ENCODE measurements around the gene SERTAD2. TPM values are rescaled to one million over a fixed set of nuclear protein-coding genes. Genes with fewer than 3 reads are reported as not detected.

The SERTAD2 gene
- total RNA-seq, 1 donor from 2014 or later, result 20.7 TPM

DNA sequence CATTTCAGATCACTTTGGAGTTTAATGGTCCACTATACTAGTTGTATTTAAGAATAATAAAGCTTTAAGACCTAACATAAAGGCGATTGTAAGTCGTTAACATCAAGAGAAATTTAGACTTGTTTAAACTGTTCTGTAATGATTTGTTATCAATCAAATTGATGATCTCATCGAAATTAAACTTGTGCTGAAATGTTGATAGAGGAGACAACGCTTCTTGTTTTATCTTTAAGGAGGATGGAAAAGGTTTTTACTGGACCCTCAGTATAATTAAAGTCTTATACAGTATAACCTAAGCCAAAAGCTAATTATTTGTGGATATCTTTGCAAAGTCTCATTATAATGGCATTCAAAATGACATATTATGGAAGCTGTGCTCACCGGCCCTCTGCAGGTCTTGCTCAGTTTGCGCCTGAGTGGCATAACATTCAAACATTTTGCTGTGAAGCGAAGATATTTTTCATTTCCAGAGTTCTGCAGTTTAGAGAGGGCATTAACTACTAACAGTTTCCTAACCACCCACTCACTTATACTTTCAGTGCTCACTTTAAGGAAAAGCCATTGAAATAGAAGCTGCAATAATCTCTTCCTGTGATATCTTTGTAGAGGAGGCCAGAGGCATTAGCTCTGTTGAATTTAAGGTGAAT, 1.4 kb upstream of the SERTAD2 start:
- Histone ChIP-seq H3K4me3 (peak overlapping the region; percentile 88), H3K27ac (peak overlapping the region; percentile 98), H3K27me3 (no peaks in the 10 kb centered on the region), H3K36me3 (no peaks in the 10 kb centered on the region), H3K4me1 (peaks cover 32% of the 10 kb centered on the region), H3K9me3 (no peaks in the 10 kb centered on the region)
- no peak for DNase-seq
- ATAC-seq, result no peak
- TF ChIP-seq, protein P1, sequence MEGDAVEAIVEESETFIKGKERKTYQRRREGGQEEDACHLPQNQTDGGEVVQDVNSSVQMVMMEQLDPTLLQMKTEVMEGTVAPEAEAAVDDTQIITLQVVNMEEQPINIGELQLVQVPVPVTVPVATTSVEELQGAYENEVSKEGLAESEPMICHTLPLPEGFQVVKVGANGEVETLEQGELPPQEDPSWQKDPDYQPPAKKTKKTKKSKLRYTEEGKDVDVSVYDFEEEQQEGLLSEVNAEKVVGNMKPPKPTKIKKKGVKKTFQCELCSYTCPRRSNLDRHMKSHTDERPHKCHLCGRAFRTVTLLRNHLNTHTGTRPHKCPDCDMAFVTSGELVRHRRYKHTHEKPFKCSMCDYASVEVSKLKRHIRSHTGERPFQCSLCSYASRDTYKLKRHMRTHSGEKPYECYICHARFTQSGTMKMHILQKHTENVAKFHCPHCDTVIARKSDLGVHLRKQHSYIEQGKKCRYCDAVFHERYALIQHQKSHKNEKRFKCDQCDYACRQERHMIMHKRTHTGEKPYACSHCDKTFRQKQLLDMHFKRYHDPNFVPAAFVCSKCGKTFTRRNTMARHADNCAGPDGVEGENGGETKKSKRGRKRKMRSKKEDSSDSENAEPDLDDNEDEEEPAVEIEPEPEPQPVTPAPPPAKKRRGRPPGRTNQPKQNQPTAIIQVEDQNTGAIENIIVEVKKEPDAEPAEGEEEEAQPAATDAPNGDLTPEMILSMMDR (IDR thresholded peaks at IDR 0.05), result peak; percentile 30
- intact Hi-C loops (cut with DNase I), result no loop called here

DNA sequence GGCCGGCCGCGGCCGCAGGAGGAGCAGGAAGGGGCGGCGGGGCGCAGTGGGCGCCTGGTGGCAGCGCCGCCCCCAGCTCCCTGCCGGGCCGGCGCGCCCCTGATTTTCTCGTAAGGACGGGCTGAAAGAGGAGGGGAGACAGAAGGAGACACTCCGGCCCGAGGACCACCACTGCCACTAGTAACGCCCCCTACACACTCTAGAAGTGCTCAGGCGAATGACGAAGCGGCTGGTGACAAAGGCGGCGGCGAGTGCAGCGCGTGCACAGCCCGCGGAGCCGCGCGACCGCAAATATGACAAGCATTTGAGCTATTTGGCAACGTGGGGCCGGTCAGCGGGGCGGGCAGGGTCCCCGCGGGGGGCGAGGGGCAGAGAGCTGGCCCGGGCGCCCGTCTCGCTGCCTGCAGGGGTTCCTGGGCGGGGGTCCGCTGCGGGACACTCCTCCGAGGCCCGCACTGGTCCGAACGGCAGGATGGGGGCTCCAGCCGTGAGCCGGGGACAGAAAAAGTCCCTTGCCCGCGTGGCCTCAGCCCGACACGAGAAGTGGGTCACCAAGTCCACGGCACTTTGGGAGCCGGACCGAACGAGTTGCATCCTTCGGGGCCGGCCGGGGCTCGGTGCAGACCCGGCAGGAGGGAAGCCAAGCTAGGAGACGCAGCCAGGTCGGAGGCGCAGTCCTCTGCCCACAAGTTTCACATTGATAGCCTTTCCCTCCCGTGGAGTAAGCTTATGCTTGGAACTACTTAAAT, 524 bp upstream of the SERTAD2 start:
- TF ChIP-seq, protein P1 (IDR thresholded peaks at IDR 0.05), result no peak
- Histone ChIP-seq H3K27me3 (no peaks in the 10 kb centered on the region), H3K4me3 (peak overlapping the region; percentile 88), H3K9me3 (no peaks in the 10 kb centered on the region), H3K27ac (peak overlapping the region; percentile 98), H3K36me3 (no peaks in the 10 kb centered on the region), H3K4me1 (peaks cover 41% of the 10 kb centered on the region)
- ATAC-seq, result peak; percentile 75
- intact Hi-C loops (cut with DNase I), result no loop called here
- peak; percentile 93 for DNase-seq

DNA sequence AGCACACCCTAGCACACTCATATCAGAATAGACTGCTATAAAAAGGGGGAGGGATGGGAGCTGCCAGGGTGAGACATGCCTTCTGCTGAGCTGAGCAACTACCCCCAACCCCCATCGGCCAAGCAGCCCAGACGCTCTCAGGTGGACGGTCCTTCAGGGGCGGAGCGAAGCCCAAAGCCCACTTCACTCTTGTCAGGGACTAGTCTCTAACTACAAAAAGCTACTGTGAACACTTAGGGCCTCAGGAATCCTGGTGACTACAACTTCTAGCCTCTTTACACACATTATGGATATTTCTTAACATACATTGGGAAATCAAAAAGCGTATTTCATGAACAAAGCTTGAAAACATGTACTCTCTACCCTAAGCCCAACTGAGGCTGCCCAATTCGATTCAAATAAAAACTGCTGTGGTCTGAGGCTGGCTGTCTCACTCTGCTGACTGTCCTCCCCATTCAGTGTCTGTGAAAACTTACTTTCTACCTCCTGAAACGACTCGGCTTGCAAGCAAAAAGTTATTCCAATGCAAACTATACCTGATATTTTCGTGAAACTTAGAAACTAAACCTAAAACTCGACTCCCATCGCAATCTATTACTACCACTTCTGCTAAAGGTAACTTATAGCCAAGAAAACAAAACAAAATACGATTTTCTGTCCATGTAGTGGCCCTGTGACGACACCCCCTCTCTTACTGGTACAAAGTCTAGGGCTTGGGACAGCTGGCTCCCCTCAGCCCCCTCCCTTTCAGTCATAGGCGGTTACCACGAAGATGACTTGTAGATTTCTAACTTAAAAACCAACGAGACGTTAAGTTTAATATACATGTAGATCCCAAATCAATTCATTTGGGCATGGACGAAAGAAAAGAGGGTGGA, 1.2 kb downstream of the SERTAD2 start:
- peak overlapping the region; percentile 98 for H3K27ac ChIP-seq
- no peaks in the 10 kb centered on the region for H3K27me3 ChIP-seq
- no peaks in the 10 kb centered on the region for H3K36me3 ChIP-seq
- intact Hi-C loops (cut with DNase I), result no loop called here
- DNase-seq, result peak; percentile 77
- H3K4me1 ChIP-seq, result peaks cover 48% of the 10 kb centered on the region
- TF ChIP-seq, protein P1 (IDR thresholded peaks at IDR 0.05), result no peak
- no peaks in the 10 kb centered on the region for H3K9me3 ChIP-seq
- peak; percentile 0 for ATAC-seq
- H3K4me3 ChIP-seq, result peak overlapping the region; percentile 88

DNA sequence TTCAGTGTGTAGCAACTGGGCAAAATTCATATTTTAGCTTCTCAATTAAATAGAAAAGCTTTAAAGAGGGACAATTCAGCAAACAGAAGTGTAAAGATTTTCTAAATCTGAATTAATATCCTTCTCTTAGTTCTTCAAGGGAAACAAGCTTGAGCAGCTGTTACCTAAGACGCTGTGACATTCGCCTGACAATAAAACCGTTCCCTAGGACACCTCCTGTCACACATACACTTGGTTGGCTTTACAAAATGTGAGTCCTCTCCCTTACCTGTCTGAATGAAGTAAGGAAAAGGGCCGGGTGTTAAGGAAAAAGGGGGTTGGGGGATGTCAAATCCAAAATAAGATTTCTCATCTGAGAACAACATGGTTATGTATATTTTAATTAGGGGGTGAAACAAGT, 2.1 kb downstream of the SERTAD2 start:
- Histone ChIP-seq H3K36me3 (no peaks in the 10 kb centered on the region), H3K4me1 (peaks cover 48% of the 10 kb centered on the region), H3K27me3 (no peaks in the 10 kb centered on the region), H3K27ac (peak overlapping the region; percentile 98), H3K9me3 (no peaks in the 10 kb centered on the region), H3K4me3 (no peak overlapping the region)
- no peak for DNase-seq
- TF ChIP-seq, protein P1 (IDR thresholded peaks at IDR 0.05), result no peak
- intact Hi-C loops (cut with DNase I), result no loop called here
- ATAC-seq, result no peak

DNA sequence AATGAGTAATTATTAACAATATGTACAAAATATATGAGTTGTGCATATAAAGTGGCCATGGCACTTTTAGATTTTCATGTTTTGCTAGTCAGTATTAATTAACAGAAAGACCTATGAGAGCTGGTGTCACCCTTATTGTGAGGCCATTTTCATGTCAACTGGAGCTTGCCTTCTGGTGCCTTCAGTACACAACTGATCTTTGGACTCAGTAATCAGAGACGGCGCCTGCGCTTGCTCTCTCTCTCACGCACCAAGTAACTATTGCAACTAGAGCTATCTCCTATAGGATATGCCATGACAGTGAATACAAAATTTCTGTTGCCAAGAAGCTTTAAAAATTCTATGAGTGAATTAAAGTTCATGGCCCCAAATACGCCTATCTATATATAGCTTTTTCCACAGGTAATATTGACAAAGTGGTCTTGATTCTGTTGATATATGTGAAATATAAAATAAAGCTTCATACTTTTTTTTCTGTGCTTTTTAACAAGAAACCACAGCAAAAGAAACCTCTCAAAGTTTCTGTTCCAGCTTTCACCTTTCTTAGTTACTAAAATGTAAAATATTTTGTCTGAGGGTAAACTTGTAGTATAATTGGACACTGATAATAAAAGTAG, 2.9 kb downstream of the SERTAD2 start:
- Histone ChIP-seq H3K4me1 (peaks cover 52% of the 10 kb centered on the region), H3K27ac (no peak overlapping the region), H3K9me3 (no peaks in the 10 kb centered on the region), H3K4me3 (no peak overlapping the region), H3K27me3 (no peaks in the 10 kb centered on the region), H3K36me3 (no peaks in the 10 kb centered on the region)
- intact Hi-C loops (cut with DNase I), result no loop called here
- DNase-seq (no peak), ATAC-seq (no peak)
- TF ChIP-seq, protein P1 (IDR thresholded peaks at IDR 0.05), result no peak
